GM21825 (cell line): ENCODE results near the gene ZNF780A.
A peak's percentile ranks its signal among the peaks of the same experiment; 100 is the strongest.
"Not testable (repeated sequence)": the region's sequence is repeated elsewhere in the genome, so short reads cannot be mapped to it uniquely, and the experiment has no call there.

Source experiments
- ATAC-seq: cut with Tn5 transposase; IDR thresholded peaks from one replicate; pipeline ENCODE4 v1.9.1; 2021; ENCODE audit warnings: mild to moderate bottlenecking, moderate library complexity; ENCODE audit not compliant: unreplicated experiment

ZNF780A gene

GRCh38 chr19:40088299-40089047, 2.3 kb downstream of the ZNF780A start:
- no peak for ATAC-seq

- ATAC-seq, result no peak
These were observed 5.8 kb downstream of the ZNF780A start for GRCh38 chr19:40084948-40085347.

- no peak for ATAC-seq
These were observed 9.3 kb downstream of the ZNF780A start for GRCh38 chr19:40081411-40081810.

GRCh38 chr19:40080289-40080688, 10.5 kb downstream of the ZNF780A start:
- no peak for ATAC-seq

- no peak for ATAC-seq
These were observed 12.4 kb downstream of the ZNF780A start for GRCh38 chr19:40078377-40078776.

GRCh38 chr19:40070058-40070457, 20.7 kb downstream of the ZNF780A start:
- no peak for ATAC-seq

GRCh38 chr19:40059624-40060023, 31.1 kb downstream of the ZNF780A start:
- ATAC-seq, result no peak

- ATAC-seq, result no peak
These were observed 33.6 kb downstream of the ZNF780A start for GRCh38 chr19:40057166-40057565.

GRCh38 chr19:40056505-40056904, 34.2 kb downstream of the ZNF780A start:
- ATAC-seq, result no peak

GRCh38 chr19:40055832-40056504, 34.8 kb downstream of the ZNF780A start, which contains the start of gene ZNF780B:
ZNF780B (minus strand) TSS chr19:40056231; CDS start chr19:40050332, 5,899 bp downstream.
- ATAC-seq, result peak; percentile 68

GRCh38 chr19:40055049-40055448, 35.7 kb downstream of the ZNF780A start:
- no peak for ATAC-seq

GRCh38 chr19:40054632-40055031, 36.1 kb downstream of the ZNF780A start:
- no peak for ATAC-seq

GRCh38 chr19:40053491-40053890, 37.3 kb downstream of the ZNF780A start:
- ATAC-seq, result no peak

GRCh38 chr19:40041718-40042117, 49.0 kb downstream of the ZNF780A start:
- ATAC-seq, result not testable (repeated sequence)

- not testable (repeated sequence) for ATAC-seq
These were observed 52.7 kb downstream of the ZNF780A start for GRCh38 chr19:40038047-40038446.

GRCh38 chr19:40035996-40036395, 54.7 kb downstream of the ZNF780A start:
- no peak for ATAC-seq

GRCh38 chr19:40033989-40034560, 56.7 kb downstream of the ZNF780A start:
- ATAC-seq, result no peak

- no peak for ATAC-seq
These were observed 64.2 kb downstream of the ZNF780A start for GRCh38 chr19:40026597-40026970.

GRCh38 chr19:40025938-40026596, 64.7 kb downstream of the ZNF780A start:
- ATAC-seq, result no peak

GRCh38 chr19:40023969-40024368, 66.8 kb downstream of the ZNF780A start:
- no peak for ATAC-seq
